ENCODE data around the gene SUN3. TPM values are rescaled to one million over a fixed set of nuclear protein-coding genes. Genes with fewer than 3 reads are reported as not detected.

Gene SUN3
- total and polyA plus RNA-seq, 2 of the 13 experiments (the other 11 are each of a cell fraction or from before 2014, with no cell fraction given) = not detected

GRCh38 chr7:47991270-47991669, 37.6 kb downstream of the SUN3 start:
- in situ Hi-C loops (cut with HindIII; ENCODE audit: extremely low pct_ligation_motif_present, low pct_unique_long_range_greater_than_20kb) = loop anchor here (5.0 kb wide), 1 partner anchor 121 kb away; no protein-coding TSS in a partner anchor
- no peaks in the 10 kb centered on the region for H4K20me1 ChIP-seq (ENCODE audit: insufficient read depth, low read length)
- no peaks in the 10 kb centered on the region for H3K79me2 ChIP-seq (ENCODE audit: insufficient read depth, low read length)
- H3K27ac ChIP-seq (ENCODE audit: extremely low read length, insufficient read depth, low read length) = no peak overlapping the region
- peak; percentile 16 for DNase-seq (ENCODE audit: low spot score)
- H3K4me3 ChIP-seq (replicated peaks in 1 of 3; ENCODE audit: insufficient read depth in 1 of 3, low read depth in 2 of 3, low read length in 3 of 3) = peak overlapping the region in 1 of 3 experiments; percentile 72; a peak in 1 of 6 replicates
- BruUV-seq (replicated peaks) = no TSS peak
- peak overlapping the region; percentile 70 for H2AFZ ChIP-seq (ENCODE audit: low read length)
- no peak for FAIRE-seq
- no peaks in the 10 kb centered on the region for H3K9me3 ChIP-seq (ENCODE audit: low read length)
- no peak for TF ChIP-seq NPAS2 (CRISPR knock-in tag; IDR thresholded peaks at IDR 0.05; ENCODE audit: borderline replicate concordance)
- TF ChIP-seq SRF (IDR thresholded peaks at IDR 0.05; ENCODE audit: low read depth, low read length) = peak; percentile 46; the same call in 1 of the 2 replicates
- 0 out of 2 replicates have a peak, but pooled peaks have one; percentile 3 for TF ChIP-seq GATAD2A (CRISPR knock-in tag; IDR thresholded peaks at IDR 0.05)
- intact Hi-C loops (cut with micrococcal nuclease; ENCODE audit: unreplicated experiment) = loop anchor here (1.0 to 2.0 kb wide), 3 partner anchors 98 to 164 kb away; partner anchors contain the start of gene UPP1
- H3K4me2 ChIP-seq (ENCODE audit: low read depth, low read length) = peak overlapping the region; percentile 73
- peaks cover 40% of the 10 kb centered on the region for H3K4me1 ChIP-seq (ENCODE audit: insufficient read depth, low read length)
- ATAC-seq = peak; percentile 62
- H3K9ac ChIP-seq (ENCODE audit: insufficient read depth, low read depth, low read length) = no peak overlapping the region
- ChIA-PET CTCF (ENCODE audit: low intra/inter-chr PET ratio, low total read pairs) (interaction anchor here (1.7 to 1.8 kb wide), 2 partner anchors 119 to 164 kb away, joined by 6 to 24 read pairs; no protein-coding TSS in a partner anchor), POLR2A (interaction anchor here (1.6 to 2.2 kb wide), 2 partner anchors 97 to 149 kb away, joined by 7 to 12 read pairs; partner anchors contain the start of gene UPP1)
- no peaks in the 10 kb centered on the region for H3K36me3 ChIP-seq (replicated peaks in 1 of 2; ENCODE audit: control insufficient read depth in 1 of 2, insufficient read depth in 2 of 2, low read length in 2 of 2)
- 0 out of 5 replicates have a peak, but pooled peaks cover 0 to 2% of the 10 kb centered on the region in 2 experiments for H3K27me3 ChIP-seq (ENCODE audit: control insufficient read depth in 1 of 2, insufficient read depth in 2 of 2, low read length in 2 of 2)
- 23% methylated on average over 1 of the region's 1 CpG for WGBS (ENCODE audit: low lambda C conversion rate)

- Histone ChIP-seq H3K4me1 (ENCODE audit: insufficient read depth, low read length) (peaks cover 40% of the 10 kb centered on the region), H3K27ac (ENCODE audit: extremely low read length, insufficient read depth, low read length) (no peak overlapping the region), H3K27me3 (ENCODE audit: control insufficient read depth in 1 of 2, insufficient read depth in 2 of 2, low read length in 2 of 2) (0 out of 5 replicates have a peak, but pooled peaks cover 0 to 6% of the 10 kb centered on the region in 2 experiments), H3K9ac (ENCODE audit: insufficient read depth, low read depth, low read length) (no peak overlapping the region), H2AFZ (ENCODE audit: low read length) (no peak overlapping the region), H4K20me1 (ENCODE audit: insufficient read depth, low read length) (no peaks in the 10 kb centered on the region), H3K36me3 (replicated peaks in 1 of 2; ENCODE audit: control insufficient read depth in 1 of 2, insufficient read depth in 2 of 2, low read length in 2 of 2) (no peaks in the 10 kb centered on the region), H3K9me3 (ENCODE audit: low read length) (no peaks in the 10 kb centered on the region), H3K4me3 (replicated peaks in 1 of 3; ENCODE audit: insufficient read depth in 1 of 3, low read depth in 2 of 3, low read length in 3 of 3) (no peak overlapping the region), H3K79me2 (ENCODE audit: insufficient read depth, low read length) (no peaks in the 10 kb centered on the region), H3K4me2 (ENCODE audit: low read depth, low read length) (no peak overlapping the region)
- WGBS (ENCODE audit: low lambda C conversion rate) = 69% methylated on average over 5 of the region's 5 CpGs
- intact Hi-C loops (cut with micrococcal nuclease; ENCODE audit: unreplicated experiment) = loop anchor here (2.0 kb wide), 2 partner anchors 98 to 164 kb away; partner anchors contain the start of gene UPP1
- ChIA-PET POLR2A (interaction anchor here (0.6 to 2.2 kb wide), 2 partner anchors 98 to 148 kb away, joined by 3 to 12 read pairs; partner anchors contain the start of gene UPP1), CTCF (ENCODE audit: low intra/inter-chr PET ratio, low total read pairs) (interaction anchor here (1.8 kb wide), 1 partner anchor 120 kb away, joined by 24 read pairs; no protein-coding TSS in a partner anchor)
- TF ChIP-seq ZNF460 (CRISPR knock-in tag; IDR thresholded peaks at IDR 0.05; ENCODE audit: borderline replicate concordance) = no peak
- no TSS peak for BruUV-seq (replicated peaks)
- no peak for DNase-seq (ENCODE audit: low spot score)
- in situ Hi-C loops (cut with HindIII; ENCODE audit: extremely low pct_ligation_motif_present, low pct_unique_long_range_greater_than_20kb) = loop anchor here (5.0 kb wide), 1 partner anchor 122 kb away; no protein-coding TSS in a partner anchor
- no peak for ATAC-seq
- no peak for FAIRE-seq
Observed at GRCh38 chr7:47990592-47990991, 38.3 kb downstream of the SUN3 start.

Measured in HepG2 (cell line).